Chondrocyte (in vitro differentiated cells): ENCODE measurements around the gene AGPAT4. TPM values are rescaled to one million over a fixed set of nuclear protein-coding genes. Genes with fewer than 3 reads are reported as not detected.

ENCODE experiments used
- DNase-seq: peaks from one replicate; pipeline ENCODE4 v3.0.0; 2021; ENCODE audit warnings: mixed read lengths, low spot score
- H3K27ac Mint-ChIP-seq: one replicate; pipeline ENCODE4 v1.8.0; 2021; ENCODE audit warnings: mild to moderate bottlenecking, moderate library complexity, mixed read lengths; ENCODE audit not compliant: unreplicated experiment
- H3K27me3 Mint-ChIP-seq: 2 replicates; pipeline ENCODE4 v1.8.0; 2021; ENCODE audit warnings: low read depth, mixed read lengths
- H3K36me3 Mint-ChIP-seq: 2 replicates; pipeline ENCODE4 v1.8.0; 2021; ENCODE audit warnings: low read depth, mixed read lengths
- H3K4me1 Mint-ChIP-seq: 2 replicates; pipeline ENCODE4 v1.8.0; 2021; ENCODE audit warnings: low read depth, mild to moderate bottlenecking, mixed read lengths
- H3K4me3 Mint-ChIP-seq: one replicate; pipeline ENCODE4 v1.8.0; 2021; ENCODE audit warnings: mild to moderate bottlenecking, moderate library complexity, mixed read lengths; ENCODE audit not compliant: unreplicated experiment
- H3K9me3 Mint-ChIP-seq: 2 replicates; pipeline ENCODE4 v1.8.0; 2021; ENCODE audit warnings: low read depth, mixed read lengths
- CTCF ChIP-seq: fragments of 200-600 bp; sonication (generic); IDR thresholded peaks from 2 replicates; pipeline ENCODE4 v1.5.0; 2021; ENCODE audit warnings: antibody characterized with exemption, mild to moderate bottlenecking, moderate library complexity
- total RNA-seq: library from RNA; stranded (reverse); gene quantifications from 3 replicates; pipeline ENCODE4 v1.2.1, GENCODE V29; 2021

AGPAT4 gene
- total RNA-seq, 1 donor from 2014 or later: 11.9 TPM

DNA sequence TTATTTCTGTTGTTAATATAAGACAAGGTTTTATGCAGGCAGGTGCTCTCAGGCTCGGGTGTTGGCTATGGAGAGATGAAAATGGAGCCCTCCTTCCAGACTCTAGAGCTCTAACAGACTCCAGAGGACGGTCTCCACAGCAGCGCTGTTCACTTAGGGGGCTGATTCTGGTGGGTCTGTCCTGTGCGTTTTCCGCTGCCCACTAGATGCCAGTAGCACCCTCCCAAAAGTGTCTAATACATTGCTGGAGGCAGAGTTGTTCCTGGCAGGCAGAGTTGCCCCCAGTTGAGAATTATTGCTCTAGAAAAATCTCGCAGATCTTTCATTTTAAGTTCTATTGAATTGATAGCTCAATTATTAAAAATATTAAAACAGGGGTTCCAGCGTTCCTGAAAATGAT lies 172.3 kb downstream of the AGPAT4 start:
- TF ChIP-seq CTCF: peak; percentile 72
- Mint-ChIP-seq H3K4me1 (peaks cover 15% of the 10 kb centered on the region), H3K36me3 (peaks cover 33% of the 10 kb centered on the region), H3K4me3 (no peak overlapping the region), H3K27ac (no peak overlapping the region), H3K27me3 (no peaks in the 10 kb centered on the region), H3K9me3 (no peaks in the 10 kb centered on the region)
- no peak for DNase-seq

DNA sequence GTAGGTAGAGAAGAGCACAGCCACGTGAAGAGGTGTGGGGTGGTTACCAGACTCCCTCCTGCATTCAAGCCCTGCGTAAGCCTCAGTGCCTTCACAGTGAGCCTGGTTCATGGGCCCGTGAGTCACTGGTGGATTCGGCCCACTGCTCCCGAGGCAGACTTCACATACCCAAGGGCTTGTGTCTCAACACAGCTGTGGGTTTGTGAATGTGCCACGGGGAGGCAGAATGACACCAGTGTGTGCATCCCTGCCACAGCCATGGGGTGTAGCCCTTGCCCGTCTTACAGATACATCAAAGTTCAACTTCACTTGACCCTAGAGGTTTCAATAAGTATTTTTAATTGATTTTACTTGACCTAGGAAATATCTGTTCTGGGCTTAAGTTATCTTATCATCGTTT lies 173.8 kb downstream of the AGPAT4 start:
- no peak for DNase-seq
- TF ChIP-seq CTCF: peak; percentile 31
- Mint-ChIP-seq H3K36me3 (peaks cover 31% of the 10 kb centered on the region), H3K9me3 (no peaks in the 10 kb centered on the region), H3K4me3 (no peak overlapping the region), H3K27me3 (no peaks in the 10 kb centered on the region), H3K4me1 (peaks cover 3% of the 10 kb centered on the region), H3K27ac (no peak overlapping the region)

GRCh38 chr6:161095916-161096315 lies 177.9 kb downstream of the AGPAT4 start:
- DNase-seq: no peak
- TF ChIP-seq CTCF: no peak
- Mint-ChIP-seq H3K27ac (no peak overlapping the region), H3K9me3 (no peaks in the 10 kb centered on the region), H3K4me1 (peaks cover 7% of the 10 kb centered on the region), H3K36me3 (peaks cover 25% of the 10 kb centered on the region), H3K4me3 (no peak overlapping the region), H3K27me3 (no peaks in the 10 kb centered on the region)

DNA sequence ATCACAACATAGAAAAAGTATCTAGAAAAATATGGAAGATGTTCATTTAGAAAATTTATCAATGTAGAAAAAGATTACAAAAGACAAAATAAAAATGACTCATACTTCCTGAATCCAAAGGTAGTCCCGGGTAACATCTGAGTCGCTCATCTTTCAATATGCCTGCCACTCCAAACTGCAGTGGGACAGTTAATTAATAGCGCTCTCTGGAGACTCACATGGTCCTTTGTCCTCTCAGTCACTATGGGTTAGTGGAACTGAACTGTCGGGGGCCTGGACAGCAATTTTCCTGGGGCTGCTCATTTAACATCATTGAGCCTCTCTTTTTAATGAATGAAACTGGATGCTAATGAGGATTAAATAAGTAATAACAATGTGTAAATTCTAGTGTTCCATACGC lies 178.9 kb downstream of the AGPAT4 start:
- DNase-seq: no peak
- Mint-ChIP-seq H3K27me3 (no peaks in the 10 kb centered on the region), H3K27ac (no peak overlapping the region), H3K9me3 (no peaks in the 10 kb centered on the region), H3K4me3 (no peak overlapping the region), H3K4me1 (peaks cover 7% of the 10 kb centered on the region), H3K36me3 (peaks cover 24% of the 10 kb centered on the region)
- TF ChIP-seq CTCF: no peak

- peaks cover 7% of the 10 kb centered on the region for H3K4me1 Mint-ChIP-seq
- no peak overlapping the region for H3K4me3 Mint-ChIP-seq
These were observed 181.7 kb downstream of the AGPAT4 start for GRCh38 chr6:161091972-161092701.

More at GRCh38 chr6:161091972-161092701, 181.7 kb downstream of the AGPAT4 start:
- no peak for DNase-seq
- Mint-ChIP-seq H3K27me3 (no peaks in the 10 kb centered on the region), H3K9me3 (no peaks in the 10 kb centered on the region), H3K27ac (no peak overlapping the region), H3K36me3 (peaks cover 25% of the 10 kb centered on the region)
- TF ChIP-seq CTCF: no peak
